HG03558 (cell line): ENCODE measurements around the gene NSFL1C.
"Not testable (repeated sequence)": the region's sequence is repeated elsewhere in the genome, so short reads cannot be mapped to it uniquely, and the experiment has no call there.

Experiments
- ATAC-seq: cut with Tn5 transposase; IDR thresholded peaks from one replicate; pipeline ENCODE4 v1.9.1; 2021; ENCODE audit warnings: moderate number of reproducible peaks; ENCODE audit not compliant: unreplicated experiment; ENCODE audit errors: extremely low read depth

NSFL1C gene

GRCh38 chr20:1427457-1428054, 39.1 kb downstream of the NSFL1C start:
- no peak for ATAC-seq

- no peak for ATAC-seq
These were observed 40.3 kb downstream of the NSFL1C start for GRCh38 chr20:1426231-1426849.

GRCh38 chr20:1424336-1424735, 42.3 kb downstream of the NSFL1C start:
- no peak for ATAC-seq

- ATAC-seq, result no peak
These were observed 43.0 kb downstream of the NSFL1C start for GRCh38 chr20:1423625-1424106.

- no peak for ATAC-seq
These were observed 43.4 kb downstream of the NSFL1C start for GRCh38 chr20:1423206-1423605.

- no peak for ATAC-seq
These were observed 43.9 kb downstream of the NSFL1C start for GRCh38 chr20:1422753-1423152.

- no peak for ATAC-seq
These were observed 46.6 kb downstream of the NSFL1C start for GRCh38 chr20:1420066-1420465.

- ATAC-seq, result no peak
These were observed 48.3 kb downstream of the NSFL1C start for GRCh38 chr20:1418350-1418749.

- no peak for ATAC-seq
These were observed 48.9 kb downstream of the NSFL1C start for GRCh38 chr20:1417790-1418189.

GRCh38 chr20:1417273-1417672, 49.4 kb downstream of the NSFL1C start:
- no peak for ATAC-seq

- no peak for ATAC-seq
These were observed 50.8 kb downstream of the NSFL1C start for GRCh38 chr20:1415667-1416468.

- ATAC-seq, result no peak
These were observed 51.7 kb downstream of the NSFL1C start for GRCh38 chr20:1414982-1415381.

GRCh38 chr20:1405801-1406200, 60.8 kb downstream of the NSFL1C start:
- no peak for ATAC-seq

GRCh38 chr20:1403624-1404023, 63.0 kb downstream of the NSFL1C start:
- no peak for ATAC-seq

GRCh38 chr20:1402149-1402548, 64.5 kb downstream of the NSFL1C start:
- ATAC-seq, result no peak

GRCh38 chr20:1401451-1401907, 65.2 kb downstream of the NSFL1C start:
- no peak for ATAC-seq

- ATAC-seq, result not testable (repeated sequence)
These were observed 66.8 kb downstream of the NSFL1C start for GRCh38 chr20:1399678-1400366.

GRCh38 chr20:1398185-1398584, 68.5 kb downstream of the NSFL1C start:
- not testable (repeated sequence) for ATAC-seq

- no peak for ATAC-seq
These were observed 68.9 kb downstream of the NSFL1C start for GRCh38 chr20:1397710-1398109.

GRCh38 chr20:1396702-1397101, 69.9 kb downstream of the NSFL1C start:
- no peak for ATAC-seq

GRCh38 chr20:1396264-1396663, 70.4 kb downstream of the NSFL1C start:
- ATAC-seq, result no peak
